H1 (cell line): Measurements from ENCODE around the gene MID2. TPM values are rescaled to one million over a fixed set of nuclear protein-coding genes. Genes with fewer than 3 reads are reported as not detected.
A peak's percentile ranks its signal among the peaks of the same experiment; 100 is the strongest.

Experiments
- CTCF ChIA-PET: fragments of 300-600 bp; sonication (Branson Sonifier 250); formaldehyde crosslinking; loops from one replicate; lab custom pipeline; 2021; ENCODE audit not compliant: partially characterized antibody; lab: Charles Lee
- POLR2A ChIA-PET: fragments of 300-600 bp; sonication (Branson Sonifier 250); formaldehyde crosslinking; loops from one replicate; lab custom pipeline; 2021; ENCODE audit warnings: inconsistent platforms; ENCODE audit not compliant: partially characterized antibody; lab: Charles Lee
- DNase-seq, 2 experiments: peaks; one replicate each; pipeline versions ENCODE4 v3.0.0 to v3.0.0-alpha.2; 2010 to 2022; ENCODE audit warnings: low spot score in 2 of 2, low read depth in 1 of 2, mixed read lengths in 1 of 2
- FAIRE-seq: peaks from 2 replicates; lab custom pipeline; 2011; peaks lifted over from hg19 to GRCh38; lab: Jason Lieb, UNC
- H2AFZ ChIP-seq: 2 replicates; pipeline ENCODE4 v1.8.1; 2012; ENCODE audit warnings: low read length, inconsistent platforms
- H2AK5ac ChIP-seq: 2 replicates; pipeline ENCODE4 v1.6.1; 2013; ENCODE audit warnings: low read depth, low read length
- H2BK120ac ChIP-seq: replicated peaks from 2 replicates; pipeline ENCODE3; 2013; ENCODE audit warnings: low read depth, low read length, inconsistent platforms
- H2BK12ac ChIP-seq: 2 replicates; pipeline ENCODE4 v1.6.1; 2013; ENCODE audit warnings: low read depth, low read length
- H2BK15ac ChIP-seq: 2 replicates; pipeline ENCODE4 v1.6.1; 2013; ENCODE audit warnings: low read length
- H2BK20ac ChIP-seq: 2 replicates; pipeline ENCODE4 v1.6.1; 2013; ENCODE audit warnings: low read length
- H2BK5ac ChIP-seq: 2 replicates; pipeline ENCODE4 v1.6.1; 2013; ENCODE audit warnings: low read depth, low read length
- H3K14ac ChIP-seq: 2 replicates; pipeline ENCODE4 v1.6.1; 2013; ENCODE audit warnings: inconsistent platforms; ENCODE audit not compliant: insufficient read length
- H3K18ac ChIP-seq: 2 replicates; pipeline ENCODE4 v1.6.1; 2013; ENCODE audit warnings: low read length; ENCODE audit errors: extremely low read depth
- H3K23ac ChIP-seq: 2 replicates; pipeline ENCODE4 v1.6.1; 2013; ENCODE audit warnings: inconsistent platforms; ENCODE audit not compliant: insufficient read length
- H3K23me2 ChIP-seq: 2 replicates; pipeline ENCODE4 v1.6.1; 2013; ENCODE audit warnings: low read depth, low read length
- H3K27ac ChIP-seq: 2 replicates; pipeline ENCODE4 v1.6.1; 2011; ENCODE audit warnings: low read depth, low read length, inconsistent platforms
- H3K27me3 ChIP-seq, 4 experiments: replicated peaks in 1 of 4; 1 replicate in 1 of 4; 2 replicates in 3 of 4; pipeline versions ENCODE4 v1.6.1 to v1.8.1; 2011 to 2013; ENCODE audit warnings: low read length in 3 of 4, mild to moderate bottlenecking in 3 of 4, inconsistent platforms in 2 of 4, mixed read lengths in 2 of 4, moderate library complexity in 1 of 4; ENCODE audit not compliant: control insufficient read depth in 3 of 4, insufficient read depth in 3 of 4; ENCODE audit errors: extremely low read depth in 1 of 4
- H3K36me3 ChIP-seq, 4 experiments: 2 replicates each; pipeline versions ENCODE4 v1.6.1 to v1.8.1; 2011 to 2013; ENCODE audit warnings: mild to moderate bottlenecking in 4 of 4, low read length in 3 of 4, moderate library complexity in 2 of 4, control low read depth in 1 of 4, inconsistent platforms in 1 of 4; ENCODE audit not compliant: insufficient read depth in 4 of 4, control insufficient read depth in 2 of 4
- H3K4ac ChIP-seq: replicated peaks from 2 replicates; pipeline ENCODE3; 2013; ENCODE audit warnings: low read length, low read depth, mixed read lengths, inconsistent platforms; ENCODE audit not compliant: insufficient read length
- H3K4me1 ChIP-seq, 4 experiments: replicated peaks in 1 of 4; 1 replicate in 1 of 4; 2 replicates in 3 of 4; pipeline versions ENCODE4 v1.6.1 to v1.8.1; 2011 to 2013; ENCODE audit warnings: low read length in 3 of 4, inconsistent platforms in 2 of 4, mixed read lengths in 1 of 4; ENCODE audit not compliant: insufficient read depth in 4 of 4, control insufficient read depth in 3 of 4
- H3K4me2 ChIP-seq, 2 experiments: 2 replicates each; pipeline versions ENCODE4 v1.6.1 to v1.8.1; 2011 to 2013; ENCODE audit warnings: low read depth in 2 of 2, low read length in 2 of 2, control low read depth in 1 of 2, inconsistent platforms in 1 of 2, mild to moderate bottlenecking in 1 of 2; ENCODE audit not compliant: insufficient read depth in 1 of 2
- H3K4me3 ChIP-seq, 4 experiments: fragments of 200-600, 300-600 bp in 1 of 4; sonication (generic), shearing (Covaris generic), sonication (Bioruptor Twin) in 1 of 4; 2 replicates each; pipeline versions ENCODE4 v1.5.1 to v1.8.1; 2011 to 2016; ENCODE audit warnings: low read length in 4 of 4, low read depth in 3 of 4, control low read depth in 2 of 4, inconsistent platforms in 2 of 4, mild to moderate bottlenecking in 2 of 4, mixed read lengths in 1 of 4, moderate library complexity in 1 of 4; ENCODE audit not compliant: insufficient read depth in 2 of 4; ENCODE audit errors: extremely low read depth in 1 of 4
- H3K56ac ChIP-seq: replicated peaks from 2 replicates; pipeline ENCODE3; 2013; ENCODE audit warnings: low read depth, mild to moderate bottlenecking, mixed read lengths, low read length, inconsistent platforms; ENCODE audit not compliant: insufficient read length
- H3K79me1 ChIP-seq: 2 replicates; pipeline ENCODE4 v1.6.1; 2013; ENCODE audit warnings: low read depth, low read length, control low read depth
- H3K79me2 ChIP-seq, 2 experiments: 2 replicates each; pipeline versions ENCODE4 v1.6.1 to v1.8.1; 2012 to 2013; ENCODE audit warnings: low read length in 2 of 2, mild to moderate bottlenecking in 2 of 2, inconsistent platforms in 1 of 2; ENCODE audit not compliant: insufficient read depth in 2 of 2, control insufficient read depth in 1 of 2
- H3K9ac ChIP-seq, 4 experiments: replicated peaks in 1 of 4; 1 replicate in 1 of 4; 2 replicates in 3 of 4; pipeline versions ENCODE4 v1.6.1 to v1.8.1; 2011 to 2013; ENCODE audit warnings: low read depth in 3 of 4, low read length in 3 of 4, control low read depth in 2 of 4, mild to moderate bottlenecking in 2 of 4, moderate library complexity in 2 of 4, inconsistent platforms in 1 of 4; ENCODE audit errors: extremely low read depth in 1 of 4
- H3K9me3 ChIP-seq, 2 experiments: 2 replicates each; pipeline versions ENCODE4 v1.6.1 to v1.8.1; 2012 to 2013; ENCODE audit warnings: mild to moderate bottlenecking in 2 of 2, moderate library complexity in 2 of 2, control low read depth in 1 of 2, inconsistent platforms in 1 of 2, low read depth in 1 of 2, low read length in 1 of 2, mixed read lengths in 1 of 2; ENCODE audit not compliant: insufficient read depth in 2 of 2
- H4K20me1 ChIP-seq, 2 experiments: replicated peaks in 1 of 2; 2 replicates each; pipeline versions ENCODE3 to v1.8.1; 2011 to 2013; ENCODE audit warnings: inconsistent platforms in 2 of 2, low read length in 2 of 2, mild to moderate bottlenecking in 1 of 2; ENCODE audit not compliant: insufficient read depth in 2 of 2, control insufficient read depth in 1 of 2
- H4K5ac ChIP-seq: 2 replicates; pipeline ENCODE4 v1.6.1; 2013; ENCODE audit warnings: low read length, low read depth, mixed read lengths, inconsistent platforms; ENCODE audit not compliant: insufficient read length
- H4K8ac ChIP-seq: 2 replicates; pipeline ENCODE4 v1.8.0; 2013; ENCODE audit warnings: mild to moderate bottlenecking, moderate library complexity, low read length, inconsistent platforms; ENCODE audit not compliant: insufficient read depth; ENCODE audit errors: extremely low read depth
- H4K91ac ChIP-seq: replicated peaks from 2 replicates; pipeline ENCODE3; 2013; ENCODE audit warnings: low read length, mixed read lengths, inconsistent platforms; ENCODE audit not compliant: insufficient read length
- CBX5 ChIP-seq: fragments of 300-800, 300-1000 bp; sonication (generic); IDR thresholded peaks from 2 replicates; pipeline ENCODE4 v1.7.1; 2016; ENCODE audit warnings: antibody characterized with exemption, low read length, low read depth
- CBX8 ChIP-seq: fragments of 300-800, 300-1000 bp; sonication (generic); IDR thresholded peaks from 2 replicates; pipeline ENCODE4 v1.7.1; 2016; ENCODE audit warnings: low read depth, low read length, borderline replicate concordance
- CHD2 ChIP-seq: IDR thresholded peaks from 2 replicates; pipeline ENCODE4 v1.6.1; 2012; ENCODE audit warnings: low read length, improper control_type of control experiment
- CTCF ChIP-seq, 3 experiments: IDR thresholded peaks; 1 replicate in 2 of 3; 2 replicates in 1 of 3; pipeline versions ENCODE4 v1.5.1 to v1.6.1; 2011; ENCODE audit warnings: low read length in 3 of 3, mild to moderate bottlenecking in 3 of 3, inconsistent platforms in 2 of 3, low read depth in 1 of 3, moderate library complexity in 1 of 3; ENCODE audit not compliant: insufficient read depth in 1 of 3; ENCODE audit errors: control extremely low read depth in 1 of 3
- GABPA ChIP-seq: IDR thresholded peaks from 2 replicates; pipeline ENCODE4 v1.6.1; 2011; ENCODE audit warnings: mild to moderate bottlenecking, low read length, moderate library complexity, borderline replicate concordance; ENCODE audit not compliant: insufficient read depth
- HDAC6 ChIP-seq: IDR thresholded peaks from one replicate; pipeline ENCODE4 v1.7.1; 2012; ENCODE audit warnings: low read depth, mild to moderate bottlenecking, inconsistent platforms, low read length, moderate library complexity
- NANOG ChIP-seq: IDR thresholded peaks from 2 replicates; pipeline ENCODE4 v1.6.1; 2011; ENCODE audit warnings: low read length, low read depth, mild to moderate bottlenecking, inconsistent platforms; ENCODE audit not compliant: insufficient read depth, poor library complexity, severe bottlenecking
- SP1 ChIP-seq: IDR thresholded peaks from 2 replicates; pipeline ENCODE4 v1.6.1; 2011; ENCODE audit warnings: low read depth, low read length
- WGBS, 2 experiments: shearing (Covaris generic) in 1 of 2; methylation state at CpG; one replicate each; pipeline versions ENCODE4 v1.1.6 to v1.1.7; 2013 to 2015; ENCODE audit warnings: low lambda C conversion rate in 2 of 2, mixed read lengths in 2 of 2, inconsistent platforms in 1 of 2, low coverage in 1 of 2, missing lambda C conversion rate in 1 of 2; ENCODE audit not compliant: insufficient replicate concordance in 2 of 2, insufficient coverage in 1 of 2, insufficient read length in 1 of 2; ENCODE audit errors: extremely low coverage in 1 of 2, missing lambda C conversion rate in 1 of 2; 5-methylcytosine and 5-hydroxymethylcytosine counted together
- polyA plus RNA-seq, 7 experiments: library from polyadenylated mRNA; depleted of rRNA in 3 of 7; stranded (reverse) in 5 of 7; unstranded in 2 of 7; fragments of >200 nt in 5 of 7; fragments of 200-250 nt in 2 of 7; gene quantifications; 1 replicate in 5 of 7; 2 replicates in 1 of 7; 4 replicates in 1 of 7; pipeline versions ENCODE4 v1.2.1 to v1.2.3, GENCODE V29; 2011 to 2013; ENCODE audit warnings: missing spikeins in 2 of 7, mixed read lengths in 2 of 7
- total RNA-seq: library from RNA; stranded (reverse); fragmentation: NEBNext Ultra II Directional; extraction: Animal tissue kit (Norgen Biotek cat#: 25700); gene quantifications from 2 replicates; pipeline ENCODE4 v1.2.1, GENCODE V29; 2021

Gene MID2
- total and polyA plus RNA-seq, 2 of the 8 experiments (the other 6 are each of a cell fraction or from before 2014, with no cell fraction given), result 0.98 to 1.7 TPM

GRCh38 chrX:107834275-107835201 lies 8.9 kb downstream of the MID2 start:
- H3K9me3 ChIP-seq, result no peaks in the 10 kb centered on the region
- no peak overlapping the region for H3K4me3 ChIP-seq
- no peak overlapping the region for H4K91ac ChIP-seq
- H2AK5ac ChIP-seq, result no peak overlapping the region
- no peaks in the 10 kb centered on the region for H3K36me3 ChIP-seq
- no peak overlapping the region for H2BK12ac ChIP-seq
- no peak overlapping the region for H2BK15ac ChIP-seq
- H2BK120ac ChIP-seq, result no peak overlapping the region
- H3K56ac ChIP-seq, result no peak overlapping the region
- H3K18ac ChIP-seq, result no peak overlapping the region
- POLR2A ChIA-PET, result no interaction called here
- no peak overlapping the region for H3K4ac ChIP-seq
- no peak overlapping the region for H3K27ac ChIP-seq
- H4K20me1 ChIP-seq, result no peaks in the 10 kb centered on the region
- H2BK5ac ChIP-seq, result no peak overlapping the region
- CTCF ChIA-PET, result no interaction called here
- no peak overlapping the region for H3K14ac ChIP-seq
- H3K79me1 ChIP-seq, result no peaks in the 10 kb centered on the region
- WGBS, 2 experiments, result 82% methylated on average over 3 of the region's 3 CpGs; no CpG with 5 or more reads in 1 of the 2 experiments
- no peak overlapping the region for H4K5ac ChIP-seq
- H4K8ac ChIP-seq, result no peak overlapping the region
- no peak overlapping the region for H3K9ac ChIP-seq
- no peaks in the 10 kb centered on the region for H3K4me1 ChIP-seq
- no peak overlapping the region for H3K23ac ChIP-seq
- H3K79me2 ChIP-seq, result no peaks in the 10 kb centered on the region
- FAIRE-seq, result peak; percentile 50
- no peaks in the 10 kb centered on the region for H3K23me2 ChIP-seq
- no peak overlapping the region for H2BK20ac ChIP-seq
- H2AFZ ChIP-seq, result no peak overlapping the region
- no peak for DNase-seq
- H3K27me3 ChIP-seq, result no peaks in the 10 kb centered on the region
- H3K4me2 ChIP-seq, result no peak overlapping the region
- no peak for TF ChIP-seq HDAC6
- no peak for TF ChIP-seq CBX8
- no peak for TF ChIP-seq CHD2
- TF ChIP-seq SP1, result no peak
- TF ChIP-seq CTCF (IDR thresholded peaks at IDR 0.05; ENCODE audit: control extremely low read depth in 1 of 3, insufficient read depth in 1 of 3, low read depth in 1 of 3, low read length in 3 of 3), result no peak
- no peak for TF ChIP-seq GABPA
- no peak for TF ChIP-seq CBX5
- no peak for TF ChIP-seq NANOG
